SK-N-SH (cell line): ENCODE measurements around the gene FNTB. TPM values are rescaled to one million over a fixed set of nuclear protein-coding genes. Genes with fewer than 3 reads are reported as not detected.
A peak's percentile ranks its signal among the peaks of the same experiment; 100 is the strongest.

Experiments
- CTCF ChIA-PET: fragments of 300-600, 350-600 bp; formaldehyde crosslinking; extraction: SDS; loops from one replicate; lab custom pipeline; 2021; lab: Yijun Ruan, JAX
- POLR2A ChIA-PET: fragments of 350-600 bp; sonication (Branson Sonifier 250); formaldehyde crosslinking; extraction: SDS; loops from one replicate; lab custom pipeline; 2020; ENCODE audit warnings: antibody characterized with exemption, inconsistent platforms; lab: Yijun Ruan, JAX
- DNase-seq: peaks from one replicate; pipeline ENCODE4 v3.0.0; 2012
- H2AFZ ChIP-seq: fragments of 200-600 bp; sonication (generic); 2 replicates; pipeline ENCODE4 v1.8.1; 2016; ENCODE audit warnings: antibody characterized with exemption, mild to moderate bottlenecking, low read depth
- H3F3A ChIP-seq: fragments of 200-600 bp; sonication (generic); replicated peaks from 2 replicates; pipeline ENCODE3; 2016; ENCODE audit warnings: antibody characterized with exemption, mild to moderate bottlenecking; ENCODE audit not compliant: insufficient read depth
- H3K27ac ChIP-seq, 2 experiments: fragments of 200-500 bp in 1 of 2; fragments of 200-600 bp in 1 of 2; sonication (Bioruptor generic) in 1 of 2; sonication (generic), shearing (Covaris generic) in 1 of 2; 2 replicates each; pipeline versions ENCODE4 v1.5.1 to v1.6.1; 2014 to 2016; ENCODE audit warnings: low read depth in 2 of 2, inconsistent platforms in 1 of 2, low read length in 1 of 2, mild to moderate bottlenecking in 1 of 2, mixed read lengths in 1 of 2
- H3K27me3 ChIP-seq: fragments of 200-600 bp; sonication (generic), shearing (Covaris generic); 2 replicates; pipeline ENCODE4 v1.6.1; 2016; ENCODE audit warnings: mixed run types; ENCODE audit not compliant: insufficient read depth
- H3K36me3 ChIP-seq, 2 experiments: fragments of 200-500 bp in 1 of 2; fragments of 200-600 bp in 1 of 2; sonication (Bioruptor generic) in 1 of 2; sonication (generic) in 1 of 2; replicated peaks in 1 of 2; 2 replicates each; pipeline versions ENCODE3 to v1.5.1; 2014 to 2016; ENCODE audit warnings: low read length in 1 of 2, mild to moderate bottlenecking in 1 of 2; ENCODE audit not compliant: insufficient read depth in 2 of 2, control insufficient read depth in 1 of 2
- H3K4me1 ChIP-seq, 2 experiments: fragments of 200-500 bp in 1 of 2; fragments of 200-600 bp in 1 of 2; sonication (Bioruptor generic) in 1 of 2; sonication (generic), shearing (Covaris generic) in 1 of 2; 2 replicates each; pipeline versions ENCODE4 v1.5.1 to v1.6.1; 2014 to 2016; ENCODE audit warnings: low read depth in 1 of 2, low read length in 1 of 2, mixed run types in 1 of 2; ENCODE audit not compliant: insufficient read depth in 2 of 2, control insufficient read depth in 1 of 2
- H3K4me2 ChIP-seq: fragments of 200-600 bp; sonication (generic), shearing (Covaris generic); 2 replicates; pipeline ENCODE4 v1.6.1; 2017; ENCODE audit warnings: mixed run types
- H3K4me3 ChIP-seq, 2 experiments: fragments of 200-500 bp in 1 of 2; fragments of 200-600 bp in 1 of 2; sonication (Bioruptor generic) in 1 of 2; sonication (generic), shearing (Covaris generic) in 1 of 2; 2 replicates each; pipeline versions ENCODE4 v1.5.1 to v1.8.1; 2014 to 2016; ENCODE audit warnings: low read depth in 2 of 2, inconsistent platforms in 1 of 2, low read length in 1 of 2, mild to moderate bottlenecking in 1 of 2, mixed read lengths in 1 of 2, moderate library complexity in 1 of 2
- H3K79me2 ChIP-seq: fragments of 200-600 bp; sonication (generic); 2 replicates; pipeline ENCODE4 v1.8.1; 2017; ENCODE audit warnings: mild to moderate bottlenecking; ENCODE audit not compliant: insufficient read depth
- H3K9ac ChIP-seq: fragments of 200-600 bp; sonication (generic); 2 replicates; pipeline ENCODE4 v1.6.1; 2017; ENCODE audit warnings: mixed run types
- H3K9me2 ChIP-seq: fragments of 200-600 bp; sonication (generic); 2 replicates; pipeline ENCODE4 v1.6.1; 2017; ENCODE audit warnings: mixed run types
- H3K9me3 ChIP-seq: fragments of 200-600 bp; sonication (generic); 2 replicates; pipeline ENCODE4 v1.6.1; 2017; ENCODE audit warnings: mixed run types, mild to moderate bottlenecking, moderate library complexity
- H4K20me1 ChIP-seq: fragments of 200-600 bp; sonication (generic); 2 replicates; pipeline ENCODE4 v1.6.1; 2017; ENCODE audit warnings: mild to moderate bottlenecking, mixed run types; ENCODE audit not compliant: insufficient read depth
- CTCF ChIP-seq: fragments of 200-600 bp; sonication (generic); IDR thresholded peaks from 2 replicates; pipeline ENCODE4 v1.6.1; 2017; ENCODE audit warnings: antibody characterized with exemption, mild to moderate bottlenecking, moderate library complexity
- EP300 ChIP-seq, 2 experiments: IDR thresholded peaks; 2 replicates each; pipeline versions ENCODE4 v1.4.0 to v1.6.1; 2012; ENCODE audit warnings: borderline replicate concordance in 1 of 2, low read depth in 1 of 2, low read length in 1 of 2
- EZH2phosphoT487 ChIP-seq: fragments of 200-600 bp; sonication (generic); IDR thresholded peaks from 2 replicates; pipeline ENCODE4 v1.6.1; 2017; ENCODE audit warnings: low read depth, mixed run types, mild to moderate bottlenecking, antibody characterized with exemption, moderate library complexity, borderline replicate concordance
- FOSL2 ChIP-seq: IDR thresholded peaks from 2 replicates; pipeline ENCODE4 v1.4.0; 2012; ENCODE audit warnings: low read depth, mild to moderate bottlenecking, moderate library complexity, borderline replicate concordance
- FOXM1 ChIP-seq: IDR thresholded peaks from 2 replicates; pipeline ENCODE4 v1.4.0; 2012; ENCODE audit warnings: low read depth, mild to moderate bottlenecking
- GABPA ChIP-seq: IDR thresholded peaks from 2 replicates; pipeline ENCODE4 v1.4.0; 2012; ENCODE audit warnings: low read depth, mild to moderate bottlenecking
- GATA2 ChIP-seq: sonication (generic); formaldehyde crosslinking; IDR thresholded peaks from 2 replicates; pipeline ENCODE4 v1.5.0; 2020; ENCODE audit warnings: mild to moderate bottlenecking, missing genetic modification reagents
- NFIC ChIP-seq: IDR thresholded peaks from 2 replicates; pipeline ENCODE4 v1.4.0; 2012; ENCODE audit warnings: borderline replicate concordance
- PBX3 ChIP-seq: IDR thresholded peaks from 2 replicates; pipeline ENCODE4; 2012
- POLR2AphosphoS5 ChIP-seq: IDR thresholded peaks from 2 replicates; pipeline ENCODE4 v1.6.1; 2012; ENCODE audit warnings: low read depth, low read length
- REST ChIP-seq: IDR thresholded peaks from 2 replicates; pipeline ENCODE4 v1.6.1; 2012; ENCODE audit warnings: mild to moderate bottlenecking, low read depth, low read length, moderate library complexity
- RFX5 ChIP-seq: IDR thresholded peaks from 2 replicates; pipeline ENCODE4 v1.6.1; 2012; ENCODE audit warnings: mild to moderate bottlenecking, improper control_type of control experiment, low read length
- RXRA ChIP-seq: IDR thresholded peaks from 2 replicates; pipeline ENCODE4 v1.4.0; 2012; ENCODE audit warnings: low read depth, mild to moderate bottlenecking, borderline replicate concordance
- SIN3A ChIP-seq: IDR thresholded peaks from 2 replicates; pipeline ENCODE4 v1.6.1; 2012; ENCODE audit warnings: low read depth, mild to moderate bottlenecking, low read length, moderate library complexity, borderline replicate concordance
- TEAD4 ChIP-seq: IDR thresholded peaks from 2 replicates; pipeline ENCODE4 v1.4.0; 2012; ENCODE audit warnings: mild to moderate bottlenecking, borderline replicate concordance; ENCODE audit not compliant: insufficient read depth
- YY1 ChIP-seq: IDR thresholded peaks from 2 replicates; pipeline ENCODE4 v1.4.0; 2012; ENCODE audit warnings: low read depth, mild to moderate bottlenecking
- WGBS: methylation state at CpG from one replicate; pipeline ENCODE4 v1.1.6; 2017; ENCODE audit warnings: low lambda C conversion rate; 5-methylcytosine and 5-hydroxymethylcytosine counted together
- polyA plus RNA-seq, 3 experiments: library from polyadenylated mRNA; depleted of rRNA; stranded (reverse); fragments of >200 nt; gene quantifications; 2 replicates each; pipeline ENCODE4 v1.2.3, GENCODE V29; 2012

FNTB gene
- polyA plus RNA-seq, 1 of the 3 experiments (the other 2 are of a cell fraction): 18.4 TPM

GRCh38 chr14:65034021-65034420, 47.3 kb downstream of the FNTB start:
- H3K27me3 ChIP-seq: no peaks in the 10 kb centered on the region
- ChIA-PET POLR2A (no interaction called here), CTCF (interaction anchor here (1.0 to 1.9 kb wide), 4 partner anchors 8 to 47 kb away, joined by 3 to 11 read pairs (median 6); partner anchors contain the start of gene FNTB)
- no peak for DNase-seq
- H3K9me3 ChIP-seq: no peaks in the 10 kb centered on the region
- H3K36me3 ChIP-seq: peaks cover 9% of the 10 kb centered on the region in 2 experiments
- H3K9ac ChIP-seq: no peak overlapping the region
- no peak overlapping the region for H3K4me2 ChIP-seq
- peaks cover 0 to 6% of the 10 kb centered on the region in 2 experiments; a peak in 1 of 4 replicates for H3K4me1 ChIP-seq
- no peaks in the 10 kb centered on the region for H3K9me2 ChIP-seq
- no peak overlapping the region for H3K27ac ChIP-seq
- no peaks in the 10 kb centered on the region for H3F3A ChIP-seq
- WGBS: 93% methylated on average over 4 of the region's 4 CpGs
- H2AFZ ChIP-seq: no peak overlapping the region
- TF ChIP-seq YY1: no peak
- no peak for TF ChIP-seq EZH2phosphoT487
- no peak for TF ChIP-seq FOSL2
- no peak for TF ChIP-seq RXRA
- TF ChIP-seq GATA2 (CRISPR knock-in tag): no peak
- TF ChIP-seq RFX5: no peak
- no peak for TF ChIP-seq FOXM1
- no peak for TF ChIP-seq POLR2AphosphoS5
- no peak for TF ChIP-seq TEAD4
- TF ChIP-seq NFIC: no peak
- TF ChIP-seq SIN3A: no peak
- no peaks in the 10 kb centered on the region for H4K20me1 ChIP-seq
- no peak overlapping the region for H3K4me3 ChIP-seq
- H3K79me2 ChIP-seq: no peaks in the 10 kb centered on the region

- H2AFZ ChIP-seq: no peak overlapping the region
- H3K27me3 ChIP-seq: no peaks in the 10 kb centered on the region
- no peaks in the 10 kb centered on the region for H3K9me3 ChIP-seq
- no peaks in the 10 kb centered on the region for H3K79me2 ChIP-seq
- no peaks in the 10 kb centered on the region for H3F3A ChIP-seq
- peaks cover 0 to 6% of the 10 kb centered on the region in 2 experiments; a peak in 1 of 4 replicates for H3K4me1 ChIP-seq
- no peak overlapping the region for H3K4me3 ChIP-seq
- TF ChIP-seq POLR2AphosphoS5: no peak
- TF ChIP-seq GABPA: no peak
- POLR2A ChIA-PET: no interaction called here
- H3K9ac ChIP-seq: no peak overlapping the region
- CTCF ChIA-PET: interaction anchor here (0.6 to 1.9 kb wide), 5 partner anchors 11 to 48 kb away, joined by 3 to 11 read pairs (median 4); partner anchors contain the start of gene FNTB
- peak; percentile 22 for DNase-seq
- H4K20me1 ChIP-seq: no peaks in the 10 kb centered on the region
- H3K27ac ChIP-seq: no peak overlapping the region
- H3K9me2 ChIP-seq: no peaks in the 10 kb centered on the region
- H3K36me3 ChIP-seq: peaks cover 9% of the 10 kb centered on the region in 2 experiments
- H3K4me2 ChIP-seq: no peak overlapping the region
- 82% methylated on average over 4 of the region's 4 CpGs for WGBS
These were observed 48.4 kb downstream of the FNTB start for GRCh38 chr14:65035049-65035448.

- Histone ChIP-seq H3F3A (no peaks in the 10 kb centered on the region), H3K9me2 (no peaks in the 10 kb centered on the region), H3K79me2 (no peaks in the 10 kb centered on the region), H2AFZ (no peak overlapping the region), H4K20me1 (no peaks in the 10 kb centered on the region), H3K27me3 (no peaks in the 10 kb centered on the region), H3K9ac (no peak overlapping the region), H3K4me1 (peaks cover 0 to 6% of the 10 kb centered on the region in 2 experiments; a peak in 1 of 4 replicates), H3K4me3 (no peak overlapping the region), H3K4me2 (no peak overlapping the region), H3K27ac (no peak overlapping the region), H3K36me3 (peaks cover 13 to 24% of the 10 kb centered on the region in 2 experiments), H3K9me3 (no peaks in the 10 kb centered on the region)
- 96% methylated on average over 2 of the region's 2 CpGs for WGBS
- TF ChIP-seq PBX3: no peak
- TF ChIP-seq CTCF: no peak
- no peak for TF ChIP-seq TEAD4
- TF ChIP-seq EP300 (IDR thresholded peaks at IDR 0.05; ENCODE audit: borderline replicate concordance in 1 of 2, low read depth in 1 of 2, low read length in 1 of 2): no peak
- TF ChIP-seq REST: no peak
- ChIA-PET CTCF (interaction anchor here (1.2 kb wide), 1 partner anchor 19 kb away, joined by 5 read pairs; no protein-coding TSS in a partner anchor), POLR2A (no interaction called here)
- DNase-seq: no peak
These were observed 52.3 kb downstream of the FNTB start for GRCh38 chr14:65038966-65039365.
